A673 (cell line): Measurements from ENCODE around the gene PAX7.

ENCODE experiments used
- CTCF ChIP-seq: fragments of 300-800, 200-600 bp; sonication (generic); conservative IDR thresholded peaks from 2 replicates; pipeline ENCODE4 v1.5.1; 2017; ENCODE audit warnings: low read depth, mild to moderate bottlenecking, antibody characterized with exemption, low read length, moderate library complexity, mixed read lengths
- EZH2 ChIP-seq: fragments of 200-600 bp; sonication (generic); IDR thresholded peaks from 2 replicates; pipeline ENCODE4 v1.6.1; 2017; ENCODE audit warnings: borderline replicate concordance, low read depth, mild to moderate bottlenecking, mixed read lengths, antibody characterized with exemption, low read length; ENCODE audit not compliant: poor library complexity, severe bottlenecking

- no peak for TF ChIP-seq CTCF
- no peak for TF ChIP-seq EZH2
These were observed 39.6 kb downstream of the PAX7 start for GRCh38 chr1:18670121-18670867.
